HepG2 (cell line): ENCODE results near the gene PCBP4. TPM values are rescaled to one million over a fixed set of nuclear protein-coding genes. Genes with fewer than 3 reads are reported as not detected.
A peak's percentile ranks its signal among the peaks of the same experiment; 100 is the strongest.

ENCODE experiments used
- ATF1 ChIP-seq: IDR thresholded peaks from 2 replicates; pipeline ENCODE4 v1.6.1; 2016; ENCODE audit warnings: mild to moderate bottlenecking, control low read depth
- DNMT3B ChIP-seq: conservative IDR thresholded peaks from 2 replicates; pipeline ENCODE4 v1.6.1; 2016; ENCODE audit warnings: missing biosample characterization, control low read depth
- E2F1 ChIP-seq: sonication (generic); formaldehyde crosslinking; IDR thresholded peaks from 2 replicates; pipeline ENCODE4 v1.5.0; 2020; ENCODE audit warnings: missing genetic modification reagents
- FOXK1 ChIP-seq: sonication (generic); formaldehyde crosslinking; IDR thresholded peaks from 2 replicates; pipeline ENCODE4 v1.4.0; 2020; ENCODE audit warnings: low read depth, missing genetic modification reagents, borderline replicate concordance
- MIXL1 ChIP-seq: IDR thresholded peaks from 2 replicates; pipeline ENCODE4 v1.6.1; 2016
- MXD4 ChIP-seq: IDR thresholded peaks from 2 replicates; pipeline ENCODE4 v1.6.1; 2016; ENCODE audit warnings: mild to moderate bottlenecking, missing biosample characterization, missing genetic modification reagents
- NFATC3 ChIP-seq: sonication (generic); formaldehyde crosslinking; IDR thresholded peaks from 2 replicates; pipeline ENCODE4 v1.5.1; 2020; ENCODE audit warnings: mild to moderate bottlenecking, missing genetic modification reagents
- RNF2 ChIP-seq: fragments of 450-650 bp; conservative IDR thresholded peaks from 2 replicates; pipeline ENCODE4 v1.6.1; 2016; ENCODE audit warnings: low read depth
- SALL2 ChIP-seq: sonication (generic); formaldehyde crosslinking; IDR thresholded peaks from 2 replicates; pipeline ENCODE4 v1.8.1; 2023; ENCODE audit warnings: mild to moderate bottlenecking, missing genetic modification reagents, inconsistent platforms
- SNAPC4 ChIP-seq: sonication (generic); formaldehyde crosslinking; IDR thresholded peaks from 2 replicates; pipeline ENCODE4 v1.4.0; 2020; ENCODE audit warnings: mild to moderate bottlenecking, missing genetic modification reagents
- ZBTB33 ChIP-seq: sonication (generic); formaldehyde crosslinking; IDR thresholded peaks from 2 replicates; pipeline ENCODE4 v1.4.0; 2020; ENCODE audit warnings: missing genetic modification reagents
- ZNF230 ChIP-seq: sonication (generic); formaldehyde crosslinking; IDR thresholded peaks from 2 replicates; pipeline ENCODE4 v1.4.0; 2020; ENCODE audit warnings: mild to moderate bottlenecking, missing genetic modification reagents
- ZNF512B ChIP-seq: sonication (generic); formaldehyde crosslinking; IDR thresholded peaks from 2 replicates; pipeline ENCODE4 v1.5.1; 2020; ENCODE audit warnings: missing genetic modification reagents, mild to moderate bottlenecking, borderline replicate concordance
- ZNF639 ChIP-seq: conservative IDR thresholded peaks from 2 replicates; pipeline ENCODE4 v1.6.1; 2018; ENCODE audit warnings: missing genetic modification reagents
- ZNF678 ChIP-seq: sonication (generic); formaldehyde crosslinking; IDR thresholded peaks from 2 replicates; pipeline ENCODE4 v1.4.0; 2020; ENCODE audit warnings: mild to moderate bottlenecking, missing genetic modification reagents
- polyA plus RNA-seq, 8 experiments: library from polyadenylated mRNA; depleted of rRNA in 3 of 8; stranded (reverse) in 7 of 8; unstranded in 1 of 8; fragments of >200 nt; fragmentation: Illumina TruSeq in 4 of 8; extraction: Trizol in 4 of 8; gene quantifications; 2 replicates each; pipeline versions ENCODE4 v1.2.1 to v1.2.3, GENCODE V29; 2011 to 2016; ENCODE audit warnings: low read depth in 4 of 8, missing spikeins in 1 of 8, mixed read lengths in 1 of 8; ENCODE audit not compliant: insufficient read depth in 1 of 8
- total RNA-seq, 5 experiments: library from RNA; depleted of rRNA; stranded (reverse); fragments of >200 nt; fragmentation: Illumina TruSeq; extraction: Trizol; gene quantifications; 2 replicates each; pipeline ENCODE4 v1.2.3, GENCODE V29; 2016; ENCODE audit warnings: low read depth in 1 of 5

PCBP4 gene
- total and polyA plus RNA-seq, 2 of the 13 experiments (the other 11 are each of a cell fraction or from before 2014, with no cell fraction given): 36.8 to 51.3 TPM

GRCh38 chr3:51982838-51983577, 15.8 kb upstream of the PCBP4 start, which contains the start of gene ACY1 (continued):
- TF ChIP-seq ZNF512B (no peak), SALL2 (CRISPR knock-in tag) (peak; percentile 37), DNMT3B (peak; percentile 75; the same call in 1 of the 2 replicates), ZNF230 (peak; percentile 83), ZNF678 (CRISPR knock-in tag) (peak; percentile 97), ZNF639 (CRISPR knock-in tag) (peak; percentile 94; the same call in 1 of the 2 replicates), SNAPC4 (no peak), NFATC3 (no peak), RNF2 (no peak), MIXL1 (CRISPR knock-in tag) (peak; percentile 54; the same call in 1 of the 2 replicates), ZBTB33 (CRISPR knock-in tag) (0 out of 2 replicates have a peak, but pooled peaks have one; percentile 30), MXD4 (CRISPR knock-in tag) (peak; percentile 90), FOXK1 (CRISPR knock-in tag) (peak; percentile 56; the same call in 1 of the 2 replicates), E2F1 (CRISPR knock-in tag) (no peak; the same call in 1 of the 2 replicates), ATF1 (no peak)
